IPS-15b (cell line): ENCODE data around the gene COQ4.

Experiments used
- H3K27me3 ChIP-seq: one replicate; pipeline ENCODE4 v1.6.1; 2013; ENCODE audit warnings: low read length; ENCODE audit not compliant: control insufficient read depth, insufficient read depth
- H3K36me3 ChIP-seq: one replicate; pipeline ENCODE4 v1.6.1; 2013; ENCODE audit warnings: low read length; ENCODE audit not compliant: control insufficient read depth, insufficient read depth
- H3K4me1 ChIP-seq: one replicate; pipeline ENCODE4 v1.6.1; 2013; ENCODE audit warnings: mild to moderate bottlenecking, low read length; ENCODE audit not compliant: control insufficient read depth, insufficient read depth
- H3K4me3 ChIP-seq: one replicate; pipeline ENCODE4 v1.5.1; 2013; ENCODE audit warnings: low read depth, low read length
- H3K9ac ChIP-seq: one replicate; pipeline ENCODE4 v1.6.1; 2013; ENCODE audit warnings: low read depth, mild to moderate bottlenecking, low read length
- H3K9me3 ChIP-seq: one replicate; pipeline ENCODE4 v1.6.1; 2013; ENCODE audit warnings: mild to moderate bottlenecking, low read length; ENCODE audit not compliant: control insufficient read depth, insufficient read depth

The COQ4 gene

DNA sequence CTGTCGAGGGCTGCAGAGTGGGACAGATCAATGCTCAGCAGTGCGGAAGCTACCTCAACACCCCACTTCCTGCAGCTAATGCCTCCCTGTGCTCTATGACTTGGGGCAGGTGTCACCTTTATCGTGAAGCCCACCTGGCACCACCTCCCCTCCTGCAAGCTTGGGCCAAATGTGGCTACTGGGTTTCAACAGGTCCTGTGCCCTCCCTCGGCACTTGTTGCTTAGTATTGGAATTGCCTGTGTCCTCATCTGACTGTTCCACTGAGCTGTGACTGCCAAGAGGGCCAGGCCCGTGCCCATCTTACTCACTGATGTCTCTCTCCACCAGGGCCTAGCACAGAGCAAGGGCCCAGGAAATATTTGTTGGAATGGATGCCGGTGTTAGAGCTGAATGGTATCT, 27.1 kb downstream of the COQ4 start:
- no peak overlapping the region for H3K4me3 ChIP-seq
- no peaks in the 10 kb centered on the region for H3K4me1 ChIP-seq
- H3K36me3 ChIP-seq: peaks cover 21% of the 10 kb centered on the region
- no peaks in the 10 kb centered on the region for H3K9me3 ChIP-seq
- H3K27me3 ChIP-seq: no peaks in the 10 kb centered on the region
- H3K9ac ChIP-seq: no peak overlapping the region

DNA sequence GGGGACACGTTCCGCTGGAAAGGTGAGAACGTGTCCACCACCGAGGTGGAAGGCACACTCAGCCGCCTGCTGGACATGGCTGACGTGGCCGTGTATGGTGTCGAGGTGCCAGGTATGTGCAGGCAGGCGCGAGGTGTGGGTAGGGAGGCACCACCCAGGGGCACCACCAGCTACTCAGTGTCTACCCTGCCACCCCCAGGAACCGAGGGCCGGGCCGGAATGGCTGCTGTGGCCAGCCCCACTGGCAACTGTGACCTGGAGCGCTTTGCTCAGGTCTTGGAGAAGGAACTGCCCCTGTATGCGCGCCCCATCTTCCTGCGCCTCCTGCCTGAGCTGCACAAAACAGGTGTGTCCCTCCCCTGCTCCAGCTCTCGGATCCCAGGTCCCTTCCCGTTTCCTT, 32.8 kb downstream of the COQ4 start:
- H3K27me3 ChIP-seq: no peaks in the 10 kb centered on the region
- H3K4me3 ChIP-seq: no peak overlapping the region
- H3K4me1 ChIP-seq: no peaks in the 10 kb centered on the region
- H3K36me3 ChIP-seq: peaks cover 13% of the 10 kb centered on the region
- no peaks in the 10 kb centered on the region for H3K9me3 ChIP-seq
- no peak overlapping the region for H3K9ac ChIP-seq

DNA sequence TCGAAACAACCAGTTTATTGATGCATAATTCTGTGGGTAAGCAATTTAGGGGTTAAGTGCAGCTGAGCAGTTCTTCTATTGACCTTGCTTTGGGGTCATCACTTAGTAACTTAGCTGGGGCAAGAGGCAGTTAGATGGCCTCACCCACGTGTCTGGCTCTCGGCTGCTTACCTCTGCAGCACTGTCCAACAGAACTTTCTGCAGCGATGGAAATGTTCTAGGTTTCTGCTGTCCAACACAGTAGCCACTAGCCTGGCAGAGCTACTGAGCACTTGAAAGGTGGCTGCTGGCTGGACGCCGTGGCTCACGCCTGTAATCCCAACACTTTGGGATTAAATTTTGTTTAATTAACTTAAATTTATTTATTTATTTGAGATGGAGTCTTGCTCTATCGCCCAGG, 35.5 kb downstream of the COQ4 start:
- Histone ChIP-seq H3K9ac (no peak overlapping the region), H3K4me1 (no peaks in the 10 kb centered on the region), H3K4me3 (no peak overlapping the region), H3K9me3 (no peaks in the 10 kb centered on the region), H3K36me3 (peaks cover 9% of the 10 kb centered on the region), H3K27me3 (peaks cover 16% of the 10 kb centered on the region)

DNA sequence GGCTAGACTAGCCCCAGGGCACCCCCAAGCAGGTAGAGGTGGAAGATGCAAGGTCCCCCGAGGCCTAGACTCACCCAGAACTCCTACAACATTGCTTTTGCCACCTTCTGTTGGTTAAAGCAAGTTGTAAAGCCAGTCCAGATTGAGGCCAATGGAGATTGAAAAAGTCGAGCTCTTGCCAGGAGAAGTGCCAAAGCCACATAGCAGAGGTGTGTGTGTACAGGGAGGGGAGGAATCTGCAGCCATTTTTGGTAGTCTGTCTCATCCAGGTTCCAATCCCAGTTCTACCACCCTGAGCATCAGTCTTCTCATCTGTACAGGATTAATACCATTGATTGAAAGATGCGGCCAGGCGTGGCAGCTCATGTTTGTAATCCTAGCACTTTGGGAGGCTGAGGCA, 36.2 kb downstream of the COQ4 start:
- peaks cover 24% of the 10 kb centered on the region for H3K27me3 ChIP-seq
- H3K9me3 ChIP-seq: no peaks in the 10 kb centered on the region
- peaks cover 9% of the 10 kb centered on the region for H3K36me3 ChIP-seq
- peaks cover 2% of the 10 kb centered on the region for H3K4me1 ChIP-seq
- H3K4me3 ChIP-seq: no peak overlapping the region
- H3K9ac ChIP-seq: no peak overlapping the region

DNA sequence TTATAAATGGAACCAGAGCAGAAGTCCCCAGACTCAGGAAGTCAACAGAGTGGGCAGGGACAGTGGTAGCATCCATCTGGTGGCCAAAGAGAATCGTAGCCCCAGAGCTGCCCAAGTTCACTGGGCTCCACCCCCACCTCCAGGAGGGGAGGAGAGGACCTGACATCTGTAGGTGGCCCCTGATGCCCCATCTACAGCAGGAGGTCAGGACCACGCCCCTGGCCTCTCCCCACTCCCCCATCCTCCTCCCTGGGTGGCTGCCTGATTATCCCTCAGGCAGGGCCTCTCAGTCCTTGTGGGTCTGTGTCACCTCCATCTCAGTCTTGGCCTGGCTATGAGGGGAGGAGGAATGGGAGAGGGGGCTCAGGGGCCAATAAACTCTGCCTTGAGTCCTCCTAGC, 38.2 kb downstream of the COQ4 start:
- Histone ChIP-seq H3K4me3 (no peak overlapping the region), H3K4me1 (peaks cover 10% of the 10 kb centered on the region), H3K36me3 (no peaks in the 10 kb centered on the region), H3K9me3 (no peaks in the 10 kb centered on the region), H3K27me3 (peaks cover 37% of the 10 kb centered on the region), H3K9ac (no peak overlapping the region)

DNA sequence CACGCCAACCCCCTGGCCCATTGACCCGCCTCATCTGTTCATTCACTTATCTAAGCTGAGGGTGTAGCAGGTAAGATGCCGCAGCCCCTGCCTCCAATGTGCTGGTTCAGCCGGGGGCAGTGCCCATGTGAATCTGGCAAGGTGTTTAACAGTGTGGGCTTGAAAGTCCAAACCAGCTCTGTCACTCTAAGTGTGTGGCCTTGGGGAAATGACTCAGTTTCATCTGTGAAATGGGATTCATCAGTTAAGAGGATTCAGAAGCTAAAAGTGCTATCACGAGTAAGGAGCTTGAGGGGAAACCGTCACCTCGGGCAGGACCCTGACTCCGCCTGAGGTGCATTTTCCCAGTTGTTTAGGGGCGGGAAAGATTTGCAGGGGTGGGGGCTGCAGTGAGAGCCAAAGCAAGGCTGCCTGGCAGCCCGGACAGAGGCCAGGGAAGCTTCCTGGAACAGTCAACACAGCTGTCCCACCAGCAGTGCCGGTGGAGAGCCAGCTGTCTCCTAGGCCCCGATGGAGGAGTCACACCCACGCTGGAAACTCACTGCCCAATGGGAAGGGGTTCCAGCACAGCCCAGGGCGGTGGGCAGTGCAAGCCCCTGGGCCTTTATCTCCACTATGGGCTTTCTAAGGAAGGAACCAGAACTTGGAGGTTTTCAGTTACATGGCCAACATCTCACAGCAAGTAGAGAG, 38.8 kb downstream of the COQ4 start:
- no peak overlapping the region for H3K4me3 ChIP-seq
- no peaks in the 10 kb centered on the region for H3K36me3 ChIP-seq
- H3K9me3 ChIP-seq: no peaks in the 10 kb centered on the region
- H3K9ac ChIP-seq: no peak overlapping the region
- peaks cover 41% of the 10 kb centered on the region for H3K27me3 ChIP-seq
- H3K4me1 ChIP-seq: peaks cover 12% of the 10 kb centered on the region

DNA sequence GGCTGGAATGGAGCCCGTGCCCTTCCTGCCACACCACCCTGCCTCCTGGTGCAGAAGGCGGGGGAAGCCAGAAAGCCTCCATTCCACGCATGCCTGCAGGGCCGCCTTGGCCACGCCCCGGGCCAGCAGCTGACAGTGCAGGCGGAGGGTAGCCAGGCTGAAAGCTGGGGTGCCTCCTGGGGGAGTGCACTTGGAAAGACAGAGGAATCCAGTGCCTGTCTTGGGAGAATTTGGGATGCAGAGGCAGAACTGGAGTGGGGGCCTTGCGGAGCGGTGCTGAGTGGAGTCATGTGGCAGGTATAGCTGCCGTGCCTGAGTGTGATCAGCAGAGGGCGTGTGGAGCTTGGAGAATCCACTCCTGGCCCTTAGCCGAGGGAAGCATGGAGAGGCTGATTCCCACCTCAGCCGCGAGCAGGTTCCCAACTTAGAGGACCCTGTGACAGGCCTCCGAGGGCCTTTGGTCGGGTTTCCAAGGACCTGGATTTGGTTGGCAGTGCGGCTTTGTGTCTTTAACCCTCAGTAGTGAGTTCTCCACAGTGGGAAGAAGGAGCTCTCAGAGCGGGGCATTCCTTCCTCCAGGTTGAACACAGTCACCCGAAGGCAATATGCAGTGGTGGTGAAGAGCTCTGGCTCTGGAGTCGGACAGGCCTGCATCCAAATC, 39.5 kb downstream of the COQ4 start:
- Histone ChIP-seq H3K36me3 (no peaks in the 10 kb centered on the region), H3K4me3 (peak overlapping the region; percentile 14), H3K9ac (no peak overlapping the region), H3K9me3 (no peaks in the 10 kb centered on the region), H3K4me1 (peaks cover 12% of the 10 kb centered on the region), H3K27me3 (peaks cover 48% of the 10 kb centered on the region)

DNA sequence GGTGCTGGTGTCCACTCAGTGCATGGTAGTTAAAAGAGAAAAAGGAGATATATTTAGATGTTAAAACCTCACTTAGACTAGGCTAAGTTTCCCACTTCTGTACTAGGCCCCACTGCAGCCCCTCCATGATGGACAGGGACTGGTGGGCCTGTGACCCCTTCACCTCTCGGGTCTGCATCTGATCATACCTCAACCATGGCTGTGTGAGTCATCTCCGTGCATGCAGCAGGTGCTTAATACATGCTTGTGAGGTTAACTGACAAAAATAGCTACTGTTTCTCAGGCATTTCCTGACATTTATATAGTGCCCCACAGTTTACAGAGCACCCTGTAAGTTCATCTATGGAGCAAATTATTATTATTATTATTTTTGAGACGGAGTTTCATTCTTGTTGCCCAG, 40.1 kb downstream of the COQ4 start:
- peak overlapping the region; percentile 14 for H3K4me3 ChIP-seq
- H3K9ac ChIP-seq: no peak overlapping the region

DNA sequence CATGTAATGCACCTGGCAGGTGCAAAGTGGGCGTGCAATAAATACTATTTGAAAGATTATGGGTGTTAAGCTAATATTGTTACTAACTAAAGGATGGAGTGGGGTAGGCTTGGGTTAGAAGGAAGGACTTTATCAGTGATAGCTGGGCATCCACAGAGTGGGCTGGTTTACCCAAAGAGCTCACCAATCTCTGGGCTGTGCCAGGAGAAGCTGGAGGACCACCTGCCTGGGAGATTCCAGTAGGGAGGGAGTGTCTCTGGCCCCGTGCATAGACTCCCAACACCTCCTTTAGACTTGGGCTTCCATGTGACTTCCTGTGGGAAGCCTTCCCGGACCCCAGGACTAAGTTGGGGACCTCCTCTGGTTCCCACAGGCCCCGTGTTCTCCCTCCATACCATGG, 42.9 kb downstream of the COQ4 start:
- peaks cover 12% of the 10 kb centered on the region for H3K4me1 ChIP-seq
- peaks cover 72% of the 10 kb centered on the region for H3K27me3 ChIP-seq
- H3K4me3 ChIP-seq: peak overlapping the region; percentile 45
- peak overlapping the region; percentile 24 for H3K9ac ChIP-seq
- no peaks in the 10 kb centered on the region for H3K9me3 ChIP-seq
- no peaks in the 10 kb centered on the region for H3K36me3 ChIP-seq

More for the DNA sequence above, 40.1 kb downstream of the COQ4 start:
- H3K36me3 ChIP-seq: no peaks in the 10 kb centered on the region
- no peaks in the 10 kb centered on the region for H3K9me3 ChIP-seq
- peaks cover 54% of the 10 kb centered on the region for H3K27me3 ChIP-seq
- peaks cover 12% of the 10 kb centered on the region for H3K4me1 ChIP-seq

DNA sequence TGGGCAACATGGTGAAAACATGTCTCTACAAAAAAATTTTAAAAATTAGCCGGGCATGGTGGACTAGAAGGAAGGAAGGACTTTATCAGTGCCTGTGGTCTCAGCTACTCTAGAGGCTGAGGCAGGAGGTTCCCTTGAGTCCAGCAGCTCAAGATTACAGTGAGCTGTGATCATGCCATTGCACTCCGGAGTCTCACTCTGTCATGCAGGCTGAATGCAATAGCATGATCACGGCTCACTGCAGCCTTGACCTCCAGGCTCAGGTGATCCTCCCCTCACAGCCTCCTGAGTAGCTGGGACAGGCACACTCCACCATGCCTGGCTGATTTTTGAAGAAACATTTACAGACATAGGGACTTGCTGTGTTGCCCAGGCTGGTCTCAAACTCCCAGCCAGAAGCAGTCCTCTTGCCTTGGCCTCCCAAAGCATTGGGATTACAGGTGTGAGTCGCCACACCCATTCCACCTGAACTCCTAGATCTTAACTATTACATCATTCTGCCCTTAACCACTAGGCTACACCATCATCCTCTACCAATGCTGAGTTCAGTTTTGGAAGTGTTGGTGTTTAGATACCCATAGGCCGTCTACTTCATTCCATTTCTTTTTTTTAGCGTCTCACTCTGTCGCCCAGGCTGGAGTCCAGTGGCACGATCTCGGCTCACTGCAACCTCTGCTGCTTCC, 46.5 kb downstream of the COQ4 start:
- Histone ChIP-seq H3K4me3 (no peak overlapping the region), H3K27me3 (peaks cover 45% of the 10 kb centered on the region), H3K36me3 (no peaks in the 10 kb centered on the region), H3K4me1 (peaks cover 12% of the 10 kb centered on the region), H3K9me3 (no peaks in the 10 kb centered on the region), H3K9ac (no peak overlapping the region)

DNA sequence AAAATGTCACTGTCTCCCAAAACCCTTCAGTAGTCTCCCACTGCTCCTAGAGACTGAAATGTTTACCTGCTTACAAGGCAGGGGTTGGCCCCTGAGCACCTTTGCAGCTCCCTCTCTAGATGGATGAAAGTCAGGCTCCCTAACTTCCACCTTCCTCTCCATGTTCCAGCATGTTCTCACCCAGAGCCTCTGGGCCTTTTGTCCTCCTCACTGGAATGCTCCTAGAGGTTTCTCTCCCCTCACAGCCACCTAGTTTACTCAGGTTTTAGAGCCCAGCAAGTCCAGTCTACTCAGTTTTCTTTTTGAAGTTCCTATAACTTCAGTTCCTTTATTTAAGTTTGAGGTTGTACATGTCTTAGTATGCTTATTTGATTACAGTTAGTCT, 47.7 kb downstream of the COQ4 start:
- H3K4me3 ChIP-seq: peak overlapping the region; percentile 99
- peak overlapping the region; percentile 77 for H3K9ac ChIP-seq
- H3K27me3 ChIP-seq: peaks cover 40% of the 10 kb centered on the region
- H3K9me3 ChIP-seq: no peaks in the 10 kb centered on the region
- H3K4me1 ChIP-seq: peaks cover 9% of the 10 kb centered on the region
- no peaks in the 10 kb centered on the region for H3K36me3 ChIP-seq
